Activated T-cell treated with anti-CD3 and anti-CD28 coated beads for 24 hours (primary cell): ENCODE measurements around the gene ZC3H12C.
"Not testable (repeated sequence)": the region's sequence is repeated elsewhere in the genome, so short reads cannot be mapped to it uniquely, and the experiment has no call there.

Experiments
- DNase-seq: peaks from one replicate; pipeline ENCODE4 v3.0.0-alpha.2; 2020; ENCODE audit warnings: low read depth

The ZC3H12C gene

GRCh38 chr11:110185121-110185591 lies 92.0 kb downstream of the ZC3H12C start:
- no peak for DNase-seq

- DNase-seq: no peak
Measured at GRCh38 chr11:110185599-110185998, 92.4 kb downstream of the ZC3H12C start.

- no peak for DNase-seq
Measured at GRCh38 chr11:110186456-110186855, 93.3 kb downstream of the ZC3H12C start.

GRCh38 chr11:110186867-110187266 lies 93.7 kb downstream of the ZC3H12C start:
- DNase-seq: no peak

- no peak for DNase-seq
Measured at GRCh38 chr11:110187731-110188130, 94.5 kb downstream of the ZC3H12C start.

GRCh38 chr11:110190885-110191284 lies 97.7 kb downstream of the ZC3H12C start:
- no peak for DNase-seq

GRCh38 chr11:110192604-110193282 lies 99.6 kb downstream of the ZC3H12C start:
- DNase-seq: not testable (repeated sequence)

GRCh38 chr11:110194211-110194766 lies 101.1 kb downstream of the ZC3H12C start:
- not testable (repeated sequence) for DNase-seq

- DNase-seq: no peak
Measured at GRCh38 chr11:110196241-110196754, 103.1 kb downstream of the ZC3H12C start.

GRCh38 chr11:110196884-110197420 lies 103.8 kb downstream of the ZC3H12C start:
- DNase-seq: no peak

GRCh38 chr11:110198031-110198729 lies 105.0 kb downstream of the ZC3H12C start:
- no peak for DNase-seq

GRCh38 chr11:110199184-110199981 lies 106.2 kb downstream of the ZC3H12C start:
- DNase-seq: no peak

GRCh38 chr11:110200241-110200640 lies 107.0 kb downstream of the ZC3H12C start:
- DNase-seq: no peak

- no peak for DNase-seq
Measured at GRCh38 chr11:110200836-110201235, 107.6 kb downstream of the ZC3H12C start.

- DNase-seq: no peak
Measured at GRCh38 chr11:110207123-110207522, 113.9 kb downstream of the ZC3H12C start.

GRCh38 chr11:110208678-110209312 lies 115.6 kb downstream of the ZC3H12C start:
- DNase-seq: not testable (repeated sequence)

GRCh38 chr11:110209313-110209694 lies 116.1 kb downstream of the ZC3H12C start:
- not testable (repeated sequence) for DNase-seq

GRCh38 chr11:110217223-110217877 lies 124.2 kb downstream of the ZC3H12C start:
- DNase-seq: no peak

GRCh38 chr11:110217936-110218335 lies 124.7 kb downstream of the ZC3H12C start:
- DNase-seq: no peak

GRCh38 chr11:110219006-110219785 lies 126.0 kb downstream of the ZC3H12C start:
- no peak for DNase-seq
